Ovary (tissue), 9 donors: ENCODE results near the gene ANTXR2. TPM values are rescaled to one million over a fixed set of nuclear protein-coding genes. Genes with fewer than 3 reads are reported as not detected.

Experiments
- DNase-seq, 5 donors: peaks; one replicate each; pipeline ENCODE4 v3.0.0-alpha.2; 2019 to 2020
- H3K27ac ChIP-seq, 2 donors: fragments of 200-600 bp; one replicate each; pipeline versions ENCODE4 v1.5.1 to v1.8.0; 2019 to 2022
- H3K27me3 ChIP-seq: fragments of 200-600 bp; one replicate; pipeline ENCODE4 v1.8.0; 2022
- H3K36me3 ChIP-seq: fragments of 200-600 bp; sonication (generic); one replicate; pipeline ENCODE4 v1.5.1; 2019
- H3K4me1 ChIP-seq: one replicate; pipeline ENCODE4 v1.8.1; 2013; ENCODE audit warnings: mild to moderate bottlenecking, moderate library complexity; ENCODE audit not compliant: insufficient read depth
- H3K4me3 ChIP-seq: fragments of 200-600 bp; sonication (generic); one replicate; pipeline ENCODE4 v1.5.1; 2017
- H3K9me3 ChIP-seq, 2 donors: fragments of 200-600 bp in 1 of 2; sonication (generic) in 1 of 2; one replicate each; pipeline versions ENCODE4 v1.5.1 to v1.8.1; 2013 to 2019; ENCODE audit warnings: mild to moderate bottlenecking in 1 of 2, moderate library complexity in 1 of 2
- CTCF ChIP-seq, 3 donors: fragments of 450-650 bp in 2 of 3; fragments of 200-600 bp in 1 of 3; IDR thresholded peaks; one replicate each; pipeline versions ENCODE4 v1.5.1 to v1.8.0; 2016 to 2022; ENCODE audit warnings: antibody characterized with exemption in 3 of 3, mild to moderate bottlenecking in 1 of 3
- EP300 ChIP-seq: sonication (generic); formaldehyde crosslinking; IDR thresholded peaks from one replicate; pipeline ENCODE4 v1.6.1; 2017; ENCODE audit warnings: antibody characterized with exemption
- POLR2A ChIP-seq: fragments of 450-650 bp; IDR thresholded peaks from one replicate; pipeline ENCODE4 v1.6.1; 2017; ENCODE audit warnings: antibody characterized with exemption, mild to moderate bottlenecking, moderate library complexity
- WGBS, 3 donors: extraction: QIAGEN DNeasy Blood & Tissue Kit in 1 of 3; methylation state at CpG; one replicate each; pipeline versions ENCODE4 v1.1.5 to v1.1.7; 2013 to 2017; 5-methylcytosine and 5-hydroxymethylcytosine counted together
- intact Hi-C, 4 donors: fragments of 100-400 bp; cut with DNase I; formaldehyde crosslinking; loops; one replicate each; pipeline versions ENCODE4 v1.11.0 to v1.15.1; 2022 to 2023
- polyA plus RNA-seq, 2 donors: library from polyadenylated mRNA; stranded (reverse); fragments of 200-250 nt in 1 of 2; fragments of 350-450 nt in 1 of 2; fragmentation: Illumina TruSeq in 1 of 2; extraction: RNeasy Lipid Tissue Mini Kit (QIAGEN cat#74804) in 1 of 2; gene quantifications; one replicate each; pipeline ENCODE4 v1.2.3, GENCODE V29; 2013 to 2014
- total RNA-seq, 7 donors: library from RNA; depleted of rRNA in 2 of 7; stranded (reverse); fragments of >200 nt in 2 of 7; fragmentation: NEBNext Ultra II Directional in 3 of 7; extraction: Animal tissue kit (Norgen Biotek cat#: 25700) in 3 of 7; gene quantifications; one replicate each; pipeline versions ENCODE4 v1.1.0 to v1.2.4, GENCODE V29; 2016 to 2023
- donor health status: DM: no; HTN: no; CAD: no; lungs with moderate emphysema.
- donor health status: DM: no; HTN: no; CAD: no.
- donor health status: Bipolar disorder and iron deficiency.
- donor health status: DM: yes; HTN: yes; CAD: no.
- donor health status: DM: no; HTN: no; CAD: no.
- donor health status: DM: yes; HTN: yes; CAD: no.

ANTXR2 gene
- total and polyA plus RNA-seq, 9 donors = 64.4 to 231 (median 88.7) TPM

GRCh38 chr4:79977131-79977840, 95.7 kb downstream of the ANTXR2 start:
- H3K27me3 ChIP-seq = no peaks in the 10 kb centered on the region
- H3K9me3 ChIP-seq = no peaks in the 10 kb centered on the region
- H3K4me1 ChIP-seq = no peaks in the 10 kb centered on the region
- TF ChIP-seq POLR2A = no peak
- TF ChIP-seq EP300 = no peak
- no peak for TF ChIP-seq CTCF (IDR thresholded peaks at IDR 0.05)
- H3K27ac ChIP-seq = no peak overlapping the region
- intact Hi-C loops = no loop called here
- no peak overlapping the region for H3K4me3 ChIP-seq
- WGBS, 3 donors = 97 to 98% (median 97%) methylated on average over 7 of the region's 7 CpGs
- H3K36me3 ChIP-seq = no peaks in the 10 kb centered on the region
- DNase-seq = no peak

GRCh38 chr4:79964400-79965211, 108.4 kb downstream of the ANTXR2 start:
- no peak overlapping the region for H3K27ac ChIP-seq
- no peak overlapping the region for H3K4me3 ChIP-seq

GRCh38 chr4:79964020-79964399, 109.0 kb downstream of the ANTXR2 start:
- H3K27me3 ChIP-seq = no peaks in the 10 kb centered on the region
- H3K27ac ChIP-seq = no peak overlapping the region
- TF ChIP-seq EP300 (no peak), CTCF (IDR thresholded peaks at IDR 0.05) (no peak), POLR2A (no peak)
- no peaks in the 10 kb centered on the region for H3K36me3 ChIP-seq
- peaks cover 0 to 7% of the 10 kb centered on the region in 2 donors for H3K9me3 ChIP-seq
- WGBS, 3 donors = 78 to 81% (median 80%) methylated on average over 8 of the region's 8 CpGs
- intact Hi-C loops = no loop called here
- no peak for DNase-seq
- no peaks in the 10 kb centered on the region for H3K4me1 ChIP-seq
- H3K4me3 ChIP-seq = no peak overlapping the region

More at GRCh38 chr4:79964400-79965211, 108.4 kb downstream of the ANTXR2 start:
- peak in 2 of 5 donors; percentile 18 to 30 for DNase-seq
- Histone ChIP-seq H3K9me3 (peaks cover 0 to 7% of the 10 kb centered on the region in 2 donors), H3K4me1 (no peaks in the 10 kb centered on the region), H3K36me3 (no peaks in the 10 kb centered on the region), H3K27me3 (no peaks in the 10 kb centered on the region)
- WGBS, 3 donors = 78 to 80% (median 78%) methylated on average over 60 of the region's 60 CpGs
- intact Hi-C loops = no loop called here
- TF ChIP-seq CTCF (IDR thresholded peaks at IDR 0.05) (no peak), POLR2A (no peak), EP300 (no peak)

GRCh38 chr4:79959652-79960051, 113.4 kb downstream of the ANTXR2 start:
- Histone ChIP-seq H3K4me3 (no peak overlapping the region), H3K27me3 (no peaks in the 10 kb centered on the region), H3K4me1 (no peaks in the 10 kb centered on the region), H3K9me3 (peaks cover 0 to 3% of the 10 kb centered on the region in 2 donors), H3K36me3 (no peaks in the 10 kb centered on the region), H3K27ac (no peak overlapping the region)
- no peak for DNase-seq
- 91 to 93% (median 93%) methylated on average over 7 of the region's 7 CpGs for WGBS, 3 donors
- TF ChIP-seq CTCF (IDR thresholded peaks at IDR 0.05) (no peak), POLR2A (no peak), EP300 (no peak)
- intact Hi-C loops = no loop called here
